ENCODE results near the gene FUT3. TPM values are rescaled to one million over a fixed set of nuclear protein-coding genes. Genes with fewer than 3 reads are reported as not detected.

The FUT3 gene
- total RNA-seq, 1 experiment from 2014 or later: not detected

GRCh38 chr19:5825178-5825577 lies 26.1 kb downstream of the FUT3 start:
- no peak for DNase-seq (ENCODE audit: low read depth)

GRCh38 chr19:5824751-5825150 lies 26.5 kb downstream of the FUT3 start:
- no peak for DNase-seq (ENCODE audit: low read depth)

GRCh38 chr19:5823579-5824281 lies 27.5 kb downstream of the FUT3 start:
- no peak for DNase-seq (ENCODE audit: low read depth)

GRCh38 chr19:5822181-5822844 lies 28.9 kb downstream of the FUT3 start:
- DNase-seq (ENCODE audit: low read depth): no peak

GRCh38 chr19:5821521-5822180 lies 29.6 kb downstream of the FUT3 start:
- DNase-seq (ENCODE audit: low read depth): no peak

- DNase-seq (ENCODE audit: low read depth): no peak
Observed at GRCh38 chr19:5820785-5821184, 30.5 kb downstream of the FUT3 start.

- no peak for DNase-seq (ENCODE audit: low read depth)
Observed at GRCh38 chr19:5818594-5818993, 32.7 kb downstream of the FUT3 start.

GRCh38 chr19:5817218-5817617 lies 34.0 kb downstream of the FUT3 start:
- DNase-seq (ENCODE audit: low read depth): no peak

- no peak for DNase-seq (ENCODE audit: low read depth)
Observed at GRCh38 chr19:5814852-5815246, 36.4 kb downstream of the FUT3 start.

GRCh38 chr19:5814123-5814851 lies 37.0 kb downstream of the FUT3 start:
- no peak for DNase-seq (ENCODE audit: low read depth)

GRCh38 chr19:5811117-5811516 lies 40.1 kb downstream of the FUT3 start:
- no peak for DNase-seq (ENCODE audit: low read depth)

GRCh38 chr19:5809469-5809868 lies 41.8 kb downstream of the FUT3 start:
- DNase-seq (ENCODE audit: low read depth): no peak

- DNase-seq (ENCODE audit: low read depth): no peak
Observed at GRCh38 chr19:5809053-5809452, 42.2 kb downstream of the FUT3 start.

- DNase-seq (ENCODE audit: low read depth): no peak
Observed at GRCh38 chr19:5808120-5808816, 43.0 kb downstream of the FUT3 start.

GRCh38 chr19:5806905-5807304 lies 44.3 kb downstream of the FUT3 start:
- no peak for DNase-seq (ENCODE audit: low read depth)

- DNase-seq (ENCODE audit: low read depth): no peak
Observed at GRCh38 chr19:5806133-5806489, 45.1 kb downstream of the FUT3 start.

GRCh38 chr19:5805462-5806132 lies 45.7 kb downstream of the FUT3 start:
- no peak for DNase-seq (ENCODE audit: low read depth)

GRCh38 chr19:5804516-5805461 lies 46.5 kb downstream of the FUT3 start, which contains the start of gene NRTN:
Gene NRTN (plus strand): TSS chr19:5805067. CDS start chr19:5824166, 19,099 bp downstream.
- no peak for DNase-seq (ENCODE audit: low read depth)

- DNase-seq (ENCODE audit: low read depth): peak; percentile 78
Observed at GRCh38 chr19:5803752-5804515, 47.3 kb downstream of the FUT3 start.
